Neural cell (in vitro differentiated cells): ENCODE results near the gene TACC2.

ENCODE experiments used
- CTCF ChIP-seq: fragments of 450-650 bp; IDR thresholded peaks from 2 replicates; pipeline ENCODE4 v1.5.1; 2014; ENCODE audit warnings: antibody characterized with exemption, mild to moderate bottlenecking, moderate library complexity; ENCODE audit not compliant: poor library complexity, severe bottlenecking
- EP300 ChIP-seq: fragments of 450-650 bp; conservative IDR thresholded peaks from 2 replicates; pipeline ENCODE4 v1.6.1; 2014; ENCODE audit warnings: antibody characterized with exemption, mild to moderate bottlenecking, moderate library complexity; ENCODE audit not compliant: poor library complexity, severe bottlenecking
- EZH2 ChIP-seq: fragments of 200-600, 300-800 bp; shearing (Covaris generic), sonication (generic); IDR thresholded peaks from 2 replicates; pipeline ENCODE4 v1.6.1; 2014; ENCODE audit warnings: antibody characterized with exemption, low read length, borderline replicate concordance, mild to moderate bottlenecking; ENCODE audit not compliant: insufficient read depth, poor library complexity, severe bottlenecking
- MXI1 ChIP-seq: fragments of 450-650 bp; conservative IDR thresholded peaks from 2 replicates; pipeline ENCODE4 v1.6.1; 2014; ENCODE audit warnings: antibody characterized with exemption, mild to moderate bottlenecking; ENCODE audit not compliant: poor library complexity, severe bottlenecking
- POLR2AphosphoS5 ChIP-seq: IDR thresholded peaks from 2 replicates; pipeline ENCODE4 v1.6.1; 2012
- RAD21 ChIP-seq: fragments of 450-650 bp; conservative IDR thresholded peaks from 2 replicates; pipeline ENCODE4 v1.6.1; 2014; ENCODE audit warnings: antibody characterized with exemption, mild to moderate bottlenecking, moderate library complexity
- REST ChIP-seq: IDR thresholded peaks from 2 replicates; pipeline ENCODE4 v1.6.1; 2012; ENCODE audit warnings: borderline replicate concordance
- SMC3 ChIP-seq: fragments of 450-650 bp; conservative IDR thresholded peaks from 2 replicates; pipeline ENCODE4 v1.6.1; 2014; ENCODE audit warnings: antibody characterized with exemption, mild to moderate bottlenecking, moderate library complexity; ENCODE audit not compliant: poor library complexity
- TAF1 ChIP-seq: IDR thresholded peaks from 2 replicates; pipeline ENCODE4 v1.6.1; 2012; ENCODE audit warnings: low read depth

DNA sequence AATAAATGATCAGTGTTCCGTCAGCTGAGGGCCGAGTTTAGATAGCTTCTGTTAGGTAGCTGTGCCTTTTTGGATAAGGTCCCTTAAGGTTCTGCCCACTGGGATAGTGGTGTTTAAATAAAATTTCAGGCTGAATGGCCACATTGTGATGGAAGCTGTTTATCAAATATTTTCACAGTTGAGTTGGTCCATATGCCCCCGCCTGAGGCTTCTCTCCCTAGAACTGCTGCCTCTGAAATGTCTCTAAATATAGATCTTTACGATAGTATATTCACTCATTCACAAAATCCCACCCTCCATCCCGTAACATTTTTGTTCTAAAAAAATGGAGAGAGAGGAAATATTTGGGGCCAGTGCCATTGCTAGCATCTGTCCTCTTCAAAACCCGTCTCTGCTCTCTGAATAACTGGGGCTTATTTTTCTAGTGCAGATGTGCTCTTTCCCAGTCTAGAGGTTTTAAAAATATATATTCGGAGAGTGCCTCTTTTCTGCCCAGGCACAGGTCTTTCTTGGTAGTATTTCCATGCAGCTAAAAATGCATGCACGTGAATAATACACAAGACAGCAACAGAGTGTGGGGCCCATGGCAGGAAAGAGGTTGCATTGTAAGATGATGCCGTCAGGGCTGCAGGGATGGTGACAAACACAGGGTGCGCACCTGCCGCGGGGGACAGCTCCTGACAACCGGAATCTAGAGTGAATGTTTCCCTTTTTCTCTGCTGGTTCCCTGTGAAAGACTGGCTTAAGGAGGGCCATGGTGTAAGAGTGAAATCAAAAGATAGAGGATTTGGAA is 176.7 kb downstream of the TACC2 start:
- no peak for TF ChIP-seq CTCF
- no peak for TF ChIP-seq EZH2
- TF ChIP-seq EP300 = no peak
- TF ChIP-seq POLR2AphosphoS5 = peak; percentile 53
- TF ChIP-seq MXI1 = no peak
- no peak for TF ChIP-seq SMC3
- no peak for TF ChIP-seq TAF1
- TF ChIP-seq RAD21 = no peak
- TF ChIP-seq REST = no peak
